GM21447 (cell line): Measurements from ENCODE around the gene ZBTB20.
A peak's percentile ranks its signal among the peaks of the same experiment; 100 is the strongest.

Source experiments
- ATAC-seq: cut with Tn5 transposase; IDR thresholded peaks from one replicate; pipeline ENCODE4 v1.9.1; 2021; ENCODE audit not compliant: unreplicated experiment

ZBTB20 gene

GRCh38 chr3:114941626-114942309, 205.3 kb downstream of the ZBTB20 start:
- ATAC-seq = no peak

- no peak for ATAC-seq
Measured at GRCh38 chr3:114939920-114940319, 207.2 kb downstream of the ZBTB20 start.

- no peak for ATAC-seq
Measured at GRCh38 chr3:114933407-114933806, 213.7 kb downstream of the ZBTB20 start.

GRCh38 chr3:114929971-114930732, 216.9 kb downstream of the ZBTB20 start:
- ATAC-seq = no peak

- no peak for ATAC-seq
Measured at GRCh38 chr3:114928989-114929640, 218.0 kb downstream of the ZBTB20 start.

GRCh38 chr3:114904633-114905032, 242.5 kb downstream of the ZBTB20 start:
- ATAC-seq = no peak

- no peak for ATAC-seq
Measured at GRCh38 chr3:114903213-114903612, 243.9 kb downstream of the ZBTB20 start.

GRCh38 chr3:114902691-114903101, 244.4 kb downstream of the ZBTB20 start:
- ATAC-seq = peak; percentile 40

GRCh38 chr3:114900908-114901307, 246.2 kb downstream of the ZBTB20 start:
- ATAC-seq = no peak

GRCh38 chr3:114899186-114899931, 247.7 kb downstream of the ZBTB20 start:
- no peak for ATAC-seq

GRCh38 chr3:114896978-114897377, 250.1 kb downstream of the ZBTB20 start:
- ATAC-seq = no peak

GRCh38 chr3:114893361-114893760, 253.7 kb downstream of the ZBTB20 start:
- no peak for ATAC-seq

- ATAC-seq = no peak
Measured at GRCh38 chr3:114892880-114893279, 254.2 kb downstream of the ZBTB20 start.

- no peak for ATAC-seq
Measured at GRCh38 chr3:114892131-114892879, 254.8 kb downstream of the ZBTB20 start.

GRCh38 chr3:114887806-114888205, 259.3 kb downstream of the ZBTB20 start:
- no peak for ATAC-seq

GRCh38 chr3:114886905-114887304, 260.2 kb downstream of the ZBTB20 start:
- ATAC-seq = no peak

- no peak for ATAC-seq
Measured at GRCh38 chr3:114884213-114884923, 262.7 kb downstream of the ZBTB20 start.

- ATAC-seq = no peak
Measured at GRCh38 chr3:114880078-114880477, 267.0 kb downstream of the ZBTB20 start.

GRCh38 chr3:114879059-114880031, 267.7 kb downstream of the ZBTB20 start:
- ATAC-seq = peak; percentile 95
